ENCODE results near the gene STK25. TPM values are rescaled to one million over a fixed set of nuclear protein-coding genes. Genes with fewer than 3 reads are reported as not detected.
"Not testable (repeated sequence)": the region's sequence is repeated elsewhere in the genome, so short reads cannot be mapped to it uniquely, and the experiment has no call there.

The STK25 gene
- total RNA-seq, 2 donors from 2014 or later = 35.3 to 95.5 TPM

DNA sequence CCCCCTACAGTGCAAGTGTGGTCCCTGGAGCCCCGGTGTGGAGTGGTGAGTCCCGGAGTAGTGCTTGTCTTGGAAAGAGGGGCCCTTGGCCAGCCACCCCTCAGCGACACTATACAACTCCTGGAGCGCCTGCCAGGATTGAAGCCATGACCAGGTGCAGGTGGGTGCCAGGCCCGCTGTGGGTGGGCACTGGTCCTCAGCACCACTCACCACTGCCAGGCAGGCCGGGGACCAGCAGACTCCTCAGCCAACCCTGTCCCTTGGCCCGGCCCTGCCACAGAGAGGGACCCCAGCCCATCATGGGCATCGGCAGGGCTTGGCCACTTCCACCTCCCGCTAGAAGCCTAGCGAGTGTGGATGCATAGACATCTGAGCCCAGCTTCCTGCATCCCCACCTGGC is 42.2 kb downstream of the STK25 start:
- Mint-ChIP-seq H3K27ac (no peak overlapping the region), H3K36me3 (no peaks in the 10 kb centered on the region), H3K9me3 (no peaks in the 10 kb centered on the region)
- ATAC-seq (no peak), DNase-seq (ENCODE audit: low spot score in 2 of 2) (no peak)

DNA sequence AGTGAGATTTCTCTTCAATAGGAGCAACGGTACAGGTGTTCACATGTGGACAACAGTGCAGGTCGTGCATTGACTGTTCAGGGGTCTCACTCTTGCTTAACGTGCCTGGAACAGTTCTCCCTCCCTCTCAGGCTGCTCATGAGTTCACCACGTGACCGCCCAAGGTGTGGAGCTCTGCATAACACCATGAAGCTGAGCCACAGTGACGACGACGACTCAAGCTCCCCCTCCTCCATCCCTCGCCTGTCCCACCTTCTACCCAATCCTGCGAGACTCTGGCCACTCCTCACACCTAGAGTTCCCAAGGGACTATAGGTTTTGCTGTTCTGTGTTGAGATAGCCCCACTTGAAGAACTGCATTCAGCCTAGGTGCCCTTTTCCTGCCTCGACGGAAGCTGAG is 42.8 kb downstream of the STK25 start:
- H3K36me3 Mint-ChIP-seq = no peaks in the 10 kb centered on the region
- H3K27ac Mint-ChIP-seq = no peak overlapping the region
- DNase-seq (ENCODE audit: low spot score in 2 of 2) = no peak
- no peak for ATAC-seq
- no peaks in the 10 kb centered on the region for H3K9me3 Mint-ChIP-seq

DNA sequence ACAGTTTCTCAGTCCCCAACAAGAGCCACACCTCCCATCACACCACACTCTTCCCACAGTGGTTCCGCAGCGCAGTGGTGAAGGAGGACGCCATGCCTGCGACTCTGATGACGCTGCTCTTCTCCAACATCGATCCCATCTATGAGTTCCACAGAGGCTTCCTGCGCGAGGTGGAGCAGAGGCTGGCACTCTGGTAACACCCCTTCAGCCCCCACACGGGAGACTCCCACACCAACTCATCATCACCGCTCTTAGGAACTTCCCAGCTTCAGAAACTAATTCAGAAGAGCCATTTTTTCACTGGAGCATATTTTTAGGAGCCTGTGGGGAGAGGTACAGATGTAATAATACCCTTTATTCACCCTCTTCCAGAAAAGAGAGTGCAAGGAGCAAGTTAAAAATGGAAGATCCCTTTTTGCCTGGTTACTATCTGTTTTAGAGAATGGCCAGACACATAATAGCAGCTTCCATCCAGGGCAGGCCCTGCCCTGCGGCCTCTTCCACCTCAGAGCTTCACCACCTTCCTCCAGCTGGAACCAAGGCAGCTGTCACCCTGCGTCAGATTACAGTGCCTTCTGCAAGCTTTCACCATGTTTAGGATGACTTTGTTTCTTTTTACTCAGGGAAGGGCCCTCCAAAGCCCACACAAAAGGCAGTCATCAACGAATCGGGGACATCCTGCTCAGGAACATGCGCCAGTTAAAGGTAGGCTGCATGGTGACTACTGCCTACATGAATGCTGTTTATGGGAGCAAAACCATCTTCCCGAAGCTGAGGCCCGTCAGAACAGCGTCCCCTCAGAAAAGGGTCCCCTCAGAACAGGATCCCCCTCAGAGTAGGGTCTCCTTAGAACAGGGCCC is 44.9 kb downstream of the STK25 start:
- H3K27ac Mint-ChIP-seq = no peak overlapping the region
- no peak for DNase-seq (ENCODE audit: low spot score in 2 of 2)
- no peaks in the 10 kb centered on the region for H3K9me3 Mint-ChIP-seq
- no peaks in the 10 kb centered on the region for H3K36me3 Mint-ChIP-seq
- ATAC-seq = no peak

GRCh38 chr2:241461693-241462677 is 46.4 kb downstream of the STK25 start:
- H3K36me3 Mint-ChIP-seq = no peaks in the 10 kb centered on the region
- H3K9me3 Mint-ChIP-seq = no peaks in the 10 kb centered on the region
- H3K27ac Mint-ChIP-seq = peak overlapping the region in 1 of 2 donors; percentile 67
- no peak for ATAC-seq
- no peak for DNase-seq (ENCODE audit: low spot score in 2 of 2)

DNA sequence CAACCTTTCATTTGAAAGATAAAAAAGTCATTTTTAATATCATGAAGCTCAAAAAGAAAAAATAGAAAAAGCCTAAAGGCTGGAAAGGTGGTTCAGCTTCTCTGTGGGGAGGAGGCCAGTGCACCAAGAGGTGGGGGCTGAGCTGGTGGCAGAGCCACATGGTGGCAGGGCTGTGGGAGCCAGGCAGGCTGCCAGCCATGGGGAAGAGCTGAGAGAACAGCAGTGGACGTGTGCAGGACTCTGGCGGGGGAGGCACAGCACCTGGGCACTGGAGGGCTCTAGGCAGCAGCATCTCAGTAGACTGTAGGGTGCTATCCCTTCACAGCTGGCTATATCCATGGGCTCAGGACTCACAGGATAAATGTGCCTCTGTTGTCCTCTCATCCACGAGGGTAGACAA is 47.8 kb downstream of the STK25 start:
- ATAC-seq = no peak
- DNase-seq (ENCODE audit: low spot score in 2 of 2) = no peak

DNA sequence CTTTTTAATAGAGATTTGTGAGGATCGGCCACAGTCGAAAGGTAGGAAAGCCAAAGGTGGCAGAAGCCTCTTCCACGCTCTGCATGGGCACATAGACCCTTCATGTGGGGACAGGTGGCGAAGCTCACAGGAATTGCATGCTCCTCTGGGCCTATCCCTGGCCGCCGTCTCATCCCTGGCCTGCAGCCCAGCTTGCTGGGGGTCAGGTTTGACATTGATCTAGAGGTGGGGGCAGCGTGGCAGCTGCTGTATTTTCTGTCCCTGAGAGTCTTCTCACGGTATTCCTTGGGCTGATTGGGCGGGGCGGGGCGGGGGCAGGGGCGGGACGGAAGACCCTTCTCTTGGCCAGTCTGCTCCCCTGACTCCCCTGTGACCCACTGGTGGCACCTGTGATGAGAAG is 48.9 kb downstream of the STK25 start:
- no peak overlapping the region for H3K27ac Mint-ChIP-seq
- ATAC-seq = no peak

More for the DNA sequence above, 47.8 kb downstream of the STK25 start:
- H3K36me3 Mint-ChIP-seq = no peaks in the 10 kb centered on the region
- H3K27ac Mint-ChIP-seq = no peak overlapping the region
- no peaks in the 10 kb centered on the region for H3K9me3 Mint-ChIP-seq

DNA sequence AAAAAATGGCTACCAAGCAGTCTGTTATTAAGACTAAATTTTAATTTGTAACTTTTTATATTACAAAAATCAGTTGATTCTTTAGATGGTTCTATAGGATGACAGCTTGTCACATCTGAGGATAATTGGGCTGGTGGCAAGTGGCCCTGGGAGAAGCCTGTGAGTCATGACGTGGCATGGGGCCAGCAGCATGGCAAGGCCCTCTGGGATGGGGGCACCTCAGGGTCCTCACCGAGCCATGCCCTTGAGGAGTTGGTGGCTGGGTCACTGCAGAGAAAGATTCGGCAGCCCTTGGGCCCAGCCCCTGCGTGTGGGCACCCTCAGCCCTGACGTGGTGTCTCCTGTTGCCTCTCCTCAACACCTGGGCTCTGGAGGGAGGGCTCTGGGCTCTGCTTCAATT is 49.7 kb downstream of the STK25 start:
- Mint-ChIP-seq H3K36me3 (no peaks in the 10 kb centered on the region), H3K27ac (no peak overlapping the region), H3K9me3 (no peaks in the 10 kb centered on the region)
- ATAC-seq (no peak), DNase-seq (ENCODE audit: low spot score in 2 of 2) (no peak)

More for the DNA sequence above, 48.9 kb downstream of the STK25 start:
- DNase-seq (ENCODE audit: low spot score in 2 of 2) = no peak
- H3K9me3 Mint-ChIP-seq = no peaks in the 10 kb centered on the region
- H3K36me3 Mint-ChIP-seq = no peaks in the 10 kb centered on the region

DNA sequence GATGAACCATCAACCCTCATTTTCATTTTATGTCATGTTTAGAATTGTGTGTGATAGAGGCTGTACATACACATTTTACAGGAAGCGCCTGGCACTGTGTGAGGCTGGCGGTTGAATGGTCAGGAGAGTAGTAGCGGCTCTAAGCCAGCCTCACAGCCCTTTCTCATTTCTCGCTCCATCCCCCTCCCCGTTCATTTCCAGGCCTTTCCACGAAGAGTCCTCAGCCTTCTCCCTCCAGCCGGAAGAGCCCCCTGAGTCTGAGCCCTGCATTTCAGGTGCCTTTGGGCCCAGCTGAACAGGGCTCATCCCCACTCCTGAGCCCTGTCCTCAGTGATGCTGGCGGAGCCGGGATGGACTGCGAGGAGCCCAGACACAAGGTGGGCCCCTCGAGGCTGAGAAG is 51.8 kb downstream of the STK25 start:
- no peak for ATAC-seq
- Mint-ChIP-seq H3K36me3 (no peaks in the 10 kb centered on the region), H3K9me3 (no peaks in the 10 kb centered on the region), H3K27ac (no peak overlapping the region)
- DNase-seq (ENCODE audit: low spot score in 2 of 2) = no peak

GRCh38 chr2:241454837-241455485 is 53.4 kb downstream of the STK25 start:
- no peaks in the 10 kb centered on the region for H3K36me3 Mint-ChIP-seq
- ATAC-seq (no peak), DNase-seq (ENCODE audit: low spot score in 2 of 2) (no peak)
- H3K9me3 Mint-ChIP-seq = no peaks in the 10 kb centered on the region
- H3K27ac Mint-ChIP-seq = no peak overlapping the region

- H3K27ac Mint-ChIP-seq; H3K9me3 Mint-ChIP-seq; H3K36me3 Mint-ChIP-seq; DNase-seq (ENCODE audit: low spot score in 2 of 2); ATAC-seq: not testable (repeated sequence)
Measured at GRCh38 chr2:241453919-241454318, 54.5 kb downstream of the STK25 start.

GRCh38 chr2:241451840-241452506 is 56.4 kb downstream of the STK25 start:
- no peak overlapping the region for H3K27ac Mint-ChIP-seq
- ATAC-seq = no peak
- H3K36me3 Mint-ChIP-seq = peaks cover 0 to 9% of the 10 kb centered on the region in 2 donors
- no peaks in the 10 kb centered on the region for H3K9me3 Mint-ChIP-seq
- DNase-seq (ENCODE audit: low spot score in 2 of 2) = no peak

DNA sequence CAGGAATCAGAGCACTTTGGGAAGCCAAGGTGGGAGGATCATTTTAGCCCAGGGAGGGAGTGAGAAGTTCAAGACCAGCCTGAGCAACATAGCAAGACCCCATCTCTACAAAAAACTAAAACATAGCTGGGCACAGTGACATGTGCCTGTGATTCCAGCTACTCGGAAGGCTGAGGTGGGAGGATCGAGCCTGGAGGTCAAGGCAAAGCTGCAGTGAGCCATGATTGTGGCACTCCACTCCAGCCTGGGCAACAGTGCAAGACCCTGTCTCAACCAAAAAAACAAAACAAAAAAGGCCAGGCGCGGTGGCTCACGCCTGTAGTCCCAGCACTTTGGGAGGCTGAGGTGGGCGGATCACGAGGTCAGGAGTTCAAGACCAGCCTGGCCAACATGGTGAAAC is 58.3 kb downstream of the STK25 start:
- not testable (repeated sequence) for DNase-seq (ENCODE audit: low spot score in 2 of 2); H3K36me3 Mint-ChIP-seq; ATAC-seq; H3K9me3 Mint-ChIP-seq; H3K27ac Mint-ChIP-seq

DNA sequence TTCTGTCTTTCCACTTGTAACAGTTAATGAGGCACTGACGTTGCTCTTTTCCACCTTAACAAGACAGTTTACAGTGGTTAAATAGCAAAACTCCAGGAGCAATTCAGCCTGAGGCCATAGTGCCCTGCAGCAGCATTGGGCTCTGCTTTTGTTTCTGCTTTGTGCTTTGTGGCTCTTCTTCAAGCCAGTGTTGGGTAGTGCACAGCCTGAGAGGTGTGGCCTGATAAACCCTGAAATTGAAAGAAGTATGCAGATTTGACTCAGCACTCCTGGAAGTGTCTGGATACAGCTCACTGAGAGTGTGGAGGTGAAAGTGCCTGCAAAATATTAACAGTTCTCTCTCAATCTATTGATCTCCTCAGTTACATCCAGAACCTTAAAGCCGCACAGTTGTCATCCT is 63.0 kb downstream of the STK25 start:
- H3K27ac Mint-ChIP-seq = no peak overlapping the region
- H3K36me3 Mint-ChIP-seq = peaks cover 21 to 31% of the 10 kb centered on the region in 2 donors
- DNase-seq (ENCODE audit: low spot score in 2 of 2) = peak in 1 of 2 donors; percentile 24
- H3K9me3 Mint-ChIP-seq = no peaks in the 10 kb centered on the region
- peak in 1 of 2 donors; percentile 76 for ATAC-seq

DNA sequence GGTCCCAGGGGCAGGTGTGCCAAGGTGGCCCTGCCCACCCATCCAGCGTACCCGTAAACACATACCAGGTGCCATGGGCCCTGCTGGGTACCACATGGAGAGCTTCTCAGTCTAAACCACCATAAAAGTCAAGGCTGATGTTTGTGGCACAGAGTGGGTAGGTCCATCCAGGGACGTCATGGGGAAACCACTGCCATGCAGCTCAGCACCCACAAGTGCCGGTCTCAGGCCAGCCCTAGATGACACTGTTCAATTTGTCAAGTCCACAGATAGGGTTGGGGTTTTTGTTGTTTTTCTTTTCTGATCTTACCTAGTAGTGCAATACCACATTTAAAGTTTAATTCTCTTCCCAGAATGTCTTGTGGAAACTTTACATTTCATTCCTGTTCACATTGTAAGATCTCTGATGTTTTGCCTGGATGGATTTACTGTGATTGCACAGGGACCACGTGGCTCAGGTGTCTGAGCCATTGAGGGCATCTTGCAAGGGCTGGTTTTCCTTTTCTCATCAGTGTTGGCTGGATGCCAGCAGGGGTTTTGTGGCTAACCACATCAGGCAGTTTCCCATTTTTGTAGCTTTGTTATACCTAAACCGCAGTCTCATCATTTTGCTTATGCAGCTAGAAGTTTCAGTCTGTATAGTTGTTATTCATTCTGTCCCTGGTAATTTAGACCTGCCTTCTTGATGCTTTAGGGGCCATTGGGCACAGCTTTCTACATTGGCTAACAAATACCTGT is 64.7 kb downstream of the STK25 start:
- ATAC-seq = peak; percentile 87 to 88
- peaks cover 22 to 36% of the 10 kb centered on the region in 2 donors for H3K36me3 Mint-ChIP-seq
- peak; percentile 90 to 98 for DNase-seq (ENCODE audit: low spot score in 2 of 2)
- H3K9me3 Mint-ChIP-seq = no peaks in the 10 kb centered on the region
- H3K27ac Mint-ChIP-seq = peak overlapping the region; percentile 65 to 97

All from activated naive CD4-positive, alpha-beta T cell treated with anti-CD3 and anti-CD28 coated beads, Interleukin-2, amount 50 U/mL, for 72 hours (primary cell).